IMR-90 (cell line): ENCODE data around the gene ANKH. TPM values are rescaled to one million over a fixed set of nuclear protein-coding genes. Genes with fewer than 3 reads are reported as not detected.

ENCODE experiments used
- ATAC-seq: fragments of 200-7000 bp; cut with Tn5 transposase; 2 replicates; pipeline ENCODE4 v1.9.1; 2020; ENCODE audit warnings: low read depth, mild to moderate bottlenecking, moderate library complexity
- BruUV-seq: library from RNA; stranded (reverse); fragments of 400-500 nt; replicated peaks from 2 replicates; lab custom pipeline; 2021; lab: Mats Ljungman, UMichigan
- CTCF ChIA-PET: fragments of 300-600 bp; formaldehyde crosslinking; extraction: SDS; loops from one replicate; lab custom pipeline; 2021; ENCODE audit warnings: antibody characterized with exemption; lab: Yijun Ruan, JAX
- POLR2A ChIA-PET: fragments of 300-600 bp; sonication (Branson Sonifier 250); formaldehyde crosslinking; loops from one replicate; lab custom pipeline; 2022; ENCODE audit warnings: antibody characterized with exemption; ENCODE audit not compliant: unreplicated experiment; lab: Charles Lee
- DNase-seq: peaks from one replicate; pipeline ENCODE4 v3.0.0; 2013
- H2AFZ ChIP-seq: replicated peaks from 2 replicates; pipeline ENCODE3; 2013; ENCODE audit warnings: low read length, mild to moderate bottlenecking; ENCODE audit not compliant: poor library complexity
- H2AK5ac ChIP-seq: 2 replicates; pipeline ENCODE4 v1.6.1; 2013; ENCODE audit warnings: low read depth, low read length, inconsistent platforms
- H2AK9ac ChIP-seq: replicated peaks from 2 replicates; pipeline ENCODE3; 2013; ENCODE audit warnings: mild to moderate bottlenecking, low read depth, low read length, moderate library complexity; ENCODE audit not compliant: poor library complexity
- H2BK120ac ChIP-seq: 2 replicates; pipeline ENCODE4 v1.6.1; 2013; ENCODE audit warnings: low read depth, low read length, inconsistent platforms
- H2BK15ac ChIP-seq: 3 replicates; pipeline ENCODE4 v1.6.1; 2013; ENCODE audit warnings: low read depth, low read length, inconsistent platforms
- H2BK20ac ChIP-seq: 2 replicates; pipeline ENCODE4 v1.6.1; 2013; ENCODE audit warnings: low read depth, mild to moderate bottlenecking, inconsistent platforms, low read length, moderate library complexity
- H2BK5ac ChIP-seq: 2 replicates; pipeline ENCODE4 v1.6.1; 2013; ENCODE audit warnings: mild to moderate bottlenecking, low read depth, low read length, inconsistent platforms; ENCODE audit not compliant: poor library complexity, severe bottlenecking
- H3K14ac ChIP-seq: replicated peaks from 2 replicates; pipeline ENCODE4 v1.6.1; 2013; ENCODE audit warnings: low read depth, low read length, inconsistent platforms
- H3K18ac ChIP-seq: 2 replicates; pipeline ENCODE4 v1.6.1; 2013; ENCODE audit warnings: low read depth, low read length, control low read depth
- H3K23ac ChIP-seq: 2 replicates; pipeline ENCODE4 v1.6.1; 2013; ENCODE audit warnings: low read depth, low read length, inconsistent platforms
- H3K27ac ChIP-seq: 2 replicates; pipeline ENCODE4 v1.5.1; 2013; ENCODE audit warnings: mild to moderate bottlenecking, control low read depth, low read length; ENCODE audit not compliant: insufficient read depth
- H3K27me3 ChIP-seq: 2 replicates; pipeline ENCODE4 v1.6.1; 2013; ENCODE audit warnings: low read length; ENCODE audit not compliant: control insufficient read depth, insufficient read depth
- H3K36me3 ChIP-seq: 2 replicates; pipeline ENCODE4 v1.6.1; 2013; ENCODE audit warnings: low read length, mixed read lengths; ENCODE audit not compliant: control insufficient read depth, insufficient read depth
- H3K4ac ChIP-seq: 2 replicates; pipeline ENCODE4 v1.6.1; 2013; ENCODE audit warnings: low read depth, low read length, inconsistent platforms
- H3K4me1 ChIP-seq: 2 replicates; pipeline ENCODE4 v1.6.1; 2013; ENCODE audit warnings: low read length, mixed read lengths; ENCODE audit not compliant: control insufficient read depth, insufficient read depth
- H3K4me2 ChIP-seq: 2 replicates; pipeline ENCODE4 v1.6.1; 2013; ENCODE audit warnings: low read depth, mild to moderate bottlenecking, control low read depth, low read length, moderate library complexity
- H3K4me3 ChIP-seq: 2 replicates; pipeline ENCODE4 v1.5.1; 2013; ENCODE audit warnings: low read depth, mild to moderate bottlenecking, control low read depth, low read length, moderate library complexity; ENCODE audit not compliant: insufficient read depth
- H3K56ac ChIP-seq: 2 replicates; pipeline ENCODE4 v1.6.1; 2013; ENCODE audit warnings: low read length, inconsistent platforms; ENCODE audit not compliant: insufficient read depth; ENCODE audit errors: extremely low read depth
- H3K79me1 ChIP-seq, 2 experiments: 2 replicates each; pipeline ENCODE4 v1.6.1; 2013; ENCODE audit warnings: low read length in 2 of 2, inconsistent platforms in 1 of 2, low read depth in 1 of 2
- H3K9ac ChIP-seq: 2 replicates; pipeline ENCODE4 v1.6.1; 2013; ENCODE audit warnings: low read depth, low read length, control low read depth
- H3K9me1 ChIP-seq: 2 replicates; pipeline ENCODE4 v1.6.1; 2013; ENCODE audit warnings: low read length, inconsistent platforms; ENCODE audit not compliant: insufficient read depth
- H3K9me3 ChIP-seq: 2 replicates; pipeline ENCODE4 v1.6.1; 2013; ENCODE audit warnings: low read length; ENCODE audit not compliant: control insufficient read depth, insufficient read depth
- H4K20me1 ChIP-seq: 2 replicates; pipeline ENCODE4 v1.6.1; 2013; ENCODE audit warnings: low read length, inconsistent platforms; ENCODE audit not compliant: insufficient read depth
- H4K5ac ChIP-seq: 2 replicates; pipeline ENCODE4 v1.6.1; 2013; ENCODE audit warnings: mild to moderate bottlenecking, low read depth, low read length, control low read depth
- H4K8ac ChIP-seq, 2 experiments: 2 replicates each; pipeline ENCODE4 v1.6.1; 2013; ENCODE audit warnings: low read depth in 2 of 2, low read length in 2 of 2, control low read depth in 1 of 2, inconsistent platforms in 1 of 2
- H4K91ac ChIP-seq: 2 replicates; pipeline ENCODE4 v1.6.1; 2013; ENCODE audit warnings: low read depth, low read length, inconsistent platforms; ENCODE audit not compliant: insufficient read depth
- CTCF ChIP-seq: conservative IDR thresholded peaks from 2 replicates; pipeline ENCODE4 v1.5.1; 2012; ENCODE audit warnings: mild to moderate bottlenecking, low read depth, low read length, improper control_type of control experiment
- FOS ChIP-seq: fragments of 150-350 bp; IDR thresholded peaks from 2 replicates; pipeline ENCODE4 v1.6.1; 2016; ENCODE audit warnings: low read depth, low read length
- MAFK ChIP-seq: IDR thresholded peaks from 2 replicates; pipeline ENCODE4 v1.6.1; 2012; ENCODE audit warnings: low read depth, low read length, improper control_type of control experiment
- MXI1 ChIP-seq: IDR thresholded peaks from 2 replicates; pipeline ENCODE4 v1.6.1; 2012; ENCODE audit warnings: low read depth, mild to moderate bottlenecking, low read length, moderate library complexity, borderline replicate concordance
- POLR2A ChIP-seq: IDR thresholded peaks from 2 replicates; pipeline ENCODE4 v1.6.1; 2012; ENCODE audit warnings: mild to moderate bottlenecking, low read depth, low read length
- RAD21 ChIP-seq: IDR thresholded peaks from 2 replicates; pipeline ENCODE4 v1.6.1; 2012; ENCODE audit warnings: low read length, improper control_type of control experiment
- RCOR1 ChIP-seq: IDR thresholded peaks from 2 replicates; pipeline ENCODE4 v1.6.1; 2012; ENCODE audit warnings: mild to moderate bottlenecking, low read length, improper control_type of control experiment; ENCODE audit not compliant: insufficient replicate concordance
- SMC3 ChIP-seq: fragments of 150-350 bp; IDR thresholded peaks from 2 replicates; pipeline ENCODE4 v1.6.1; 2016; ENCODE audit warnings: low read depth, mild to moderate bottlenecking, antibody characterized with exemption, low read length, moderate library complexity
- WGBS, 2 experiments: methylation state at CpG; one replicate each; pipeline versions ENCODE4 v1.1.5 to v1.1.7; 2013; ENCODE audit warnings: missing lambda C conversion rate in 2 of 2; ENCODE audit not compliant: insufficient read length in 1 of 2; ENCODE audit errors: extremely low coverage in 2 of 2; 5-methylcytosine and 5-hydroxymethylcytosine counted together
- dilution Hi-C: fragments of 300-500 bp; cut with HindIII; formaldehyde crosslinking; loops from one replicate; pipeline ENCODE4 v1.14.3; 2018; ENCODE audit warnings: low sequenced_read_pairs; ENCODE audit not compliant: unreplicated experiment
- in situ Hi-C: fragments of 300-500 bp; cut with MboI; formaldehyde crosslinking; loops from 3 replicates; pipeline ENCODE4 v1.14.3; 2019; ENCODE audit warnings: low sequenced_read_pairs, inconsistent platforms, mixed read lengths
- intact Hi-C: fragments of 100-400 bp; cut with micrococcal nuclease; formaldehyde crosslinking; loops from 2 replicates; pipeline ENCODE4 v1.10.0; 2022
- polyA plus RNA-seq, 3 experiments: library from polyadenylated mRNA; depleted of rRNA; stranded (reverse); fragments of >200 nt; gene quantifications; 2 replicates each; pipeline ENCODE4 v1.2.3, GENCODE V29; 2012; ENCODE audit warnings: low replicate concordance in 1 of 3
- total RNA-seq: library from RNA; depleted of rRNA; stranded (reverse); fragments of >200 nt; gene quantifications from 2 replicates; pipeline ENCODE4 v1.2.3, GENCODE V29; 2012
- TF ChIP-seq, protein P1 (sequence below): fragments of 150-350 bp; IDR thresholded peaks from 2 replicates; pipeline ENCODE4 v1.6.1; 2017; ENCODE audit warnings: mild to moderate bottlenecking, antibody characterized with exemption, low read length, low read depth

ANKH gene
- total and polyA plus RNA-seq, 2 of the 4 experiments (the other 2 are of a cell fraction): 5.2 to 17.2 TPM

DNA sequence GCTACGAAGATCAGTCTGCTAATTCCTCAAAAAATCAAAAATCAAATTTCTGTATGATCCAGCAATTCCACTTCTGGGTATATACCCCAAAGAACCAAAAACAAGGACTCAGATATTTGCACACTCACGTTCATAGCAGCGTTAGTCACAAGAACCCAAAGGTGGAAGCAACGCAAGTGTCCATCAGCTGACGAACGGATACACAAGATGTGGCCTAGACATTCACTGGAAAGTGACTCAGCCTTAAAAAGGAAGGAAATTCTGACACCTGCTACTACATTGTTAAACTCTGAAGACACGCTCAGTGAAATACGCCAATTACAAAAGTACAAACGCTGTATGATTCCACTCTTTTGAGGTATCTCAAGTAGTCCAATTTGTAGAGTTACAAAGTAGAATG, 113.7 kb downstream of the ANKH start (continued):
- TF ChIP-seq, protein P1, sequence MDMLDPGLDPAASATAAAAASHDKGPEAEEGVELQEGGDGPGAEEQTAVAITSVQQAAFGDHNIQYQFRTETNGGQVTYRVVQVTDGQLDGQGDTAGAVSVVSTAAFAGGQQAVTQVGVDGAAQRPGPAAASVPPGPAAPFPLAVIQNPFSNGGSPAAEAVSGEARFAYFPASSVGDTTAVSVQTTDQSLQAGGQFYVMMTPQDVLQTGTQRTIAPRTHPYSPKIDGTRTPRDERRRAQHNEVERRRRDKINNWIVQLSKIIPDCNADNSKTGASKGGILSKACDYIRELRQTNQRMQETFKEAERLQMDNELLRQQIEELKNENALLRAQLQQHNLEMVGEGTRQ: no peak
- no peak for TF ChIP-seq SMC3

GRCh38 chr5:14756478-14756877, 115.1 kb downstream of the ANKH start:
- no peak overlapping the region for H3K18ac ChIP-seq
- no TSS peak for BruUV-seq
- POLR2A ChIA-PET: interaction anchor here (0.6 kb wide), 1 partner anchor 21 kb away, joined by 3 read pairs; no protein-coding TSS in a partner anchor
- TF ChIP-seq RAD21 (no peak), MXI1 (no peak), FOS (no peak), POLR2A (no peak), RCOR1 (no peak), CTCF (no peak), SMC3 (no peak), MAFK (no peak)
- H2BK15ac ChIP-seq: no peak overlapping the region
- no peaks in the 10 kb centered on the region for H3K27me3 ChIP-seq
- H4K91ac ChIP-seq: no peak overlapping the region
- no peak overlapping the region for H4K5ac ChIP-seq
- no peaks in the 10 kb centered on the region for H3K4me1 ChIP-seq
- H2AK5ac ChIP-seq: no peak overlapping the region
- H3K36me3 ChIP-seq: peaks cover 4% of the 10 kb centered on the region
- dilution Hi-C loops (no loop called here), in situ Hi-C loops (no loop called here), intact Hi-C loops (no loop called here)
- no peak for ATAC-seq
- no peak for DNase-seq
- no peak overlapping the region for H3K4me2 ChIP-seq
- WGBS, 2 experiments: 83% methylated on average over 2 of the region's 4 CpGs; no CpG with 5 or more reads in 1 of the 2 experiments
- no peak overlapping the region for H4K8ac ChIP-seq
- H3K27ac ChIP-seq: no peak overlapping the region
- no peak overlapping the region for H2BK120ac ChIP-seq
- H2AFZ ChIP-seq: no peak overlapping the region
- no peak overlapping the region for H2BK20ac ChIP-seq
- H3K9ac ChIP-seq: no peak overlapping the region
- H2AK9ac ChIP-seq: no peak overlapping the region
- H3K4me3 ChIP-seq: no peak overlapping the region
- CTCF ChIA-PET: no interaction called here
- peaks cover 14% of the 10 kb centered on the region; the same call in 1 of the 2 replicates for H3K9me1 ChIP-seq
- H3K4ac ChIP-seq: no peak overlapping the region
- no peaks in the 10 kb centered on the region for H4K20me1 ChIP-seq
- no peak overlapping the region for H3K14ac ChIP-seq
- H3K9me3 ChIP-seq: no peaks in the 10 kb centered on the region
- H3K23ac ChIP-seq: no peak overlapping the region
- H3K56ac ChIP-seq: no peak overlapping the region
- H2BK5ac ChIP-seq: no peak overlapping the region
- no peaks in the 10 kb centered on the region for H3K79me1 ChIP-seq
